Skeletal muscle tissue (tissue), 4 donors: Measurements from ENCODE around the gene KCNAB1. TPM values are rescaled to one million over a fixed set of nuclear protein-coding genes. Genes with fewer than 3 reads are reported as not detected.

ENCODE experiments used
- H3K27ac ChIP-seq: one replicate; pipeline ENCODE4 v1.7.0; 2013; ENCODE audit warnings: mild to moderate bottlenecking, low read depth, low read length, inconsistent platforms
- H3K27me3 ChIP-seq, 3 donors: one replicate each; pipeline ENCODE4 v1.7.0; 2013; ENCODE audit warnings: low read length in 3 of 3; ENCODE audit not compliant: control insufficient read depth in 3 of 3, insufficient read depth in 3 of 3
- H3K36me3 ChIP-seq, 3 donors: one replicate each; pipeline ENCODE4 v1.7.0; 2013; ENCODE audit warnings: low read length in 3 of 3; ENCODE audit not compliant: control insufficient read depth in 3 of 3, insufficient read depth in 3 of 3
- H3K4me1 ChIP-seq, 3 donors: one replicate each; pipeline ENCODE4 v1.7.0; 2013; ENCODE audit warnings: low read length in 3 of 3, mild to moderate bottlenecking in 3 of 3; ENCODE audit not compliant: control insufficient read depth in 3 of 3, insufficient read depth in 3 of 3
- H3K4me3 ChIP-seq, 3 donors: one replicate each; pipeline ENCODE4 v1.7.0; 2013; ENCODE audit warnings: low read length in 3 of 3
- H3K9ac ChIP-seq, 3 donors: one replicate each; pipeline ENCODE4 v1.7.0; 2013; ENCODE audit warnings: low read length in 3 of 3, mild to moderate bottlenecking in 3 of 3, moderate library complexity in 2 of 3, low read depth in 1 of 3
- H3K9me3 ChIP-seq, 3 donors: one replicate each; pipeline ENCODE4 v1.7.0; 2013; ENCODE audit warnings: low read length in 3 of 3; ENCODE audit not compliant: control insufficient read depth in 3 of 3
- total RNA-seq: library from RNA; depleted of rRNA; stranded (reverse); fragments of >200 nt; gene quantifications from one replicate; pipeline ENCODE4 v1.2.3, GENCODE V29; 2014
- donor health status: Osteomylitis.

Gene KCNAB1
- total RNA-seq, 1 donor from 2014 or later, result 4.2 TPM

GRCh38 chr3:156465194-156465593 is 344.8 kb downstream of the KCNAB1 start:
- peaks cover 0 to 13% (median 0%) of the 10 kb centered on the region in 3 donors for H3K4me1 ChIP-seq
- no peak overlapping the region for H3K4me3 ChIP-seq
- no peak overlapping the region for H3K9ac ChIP-seq
- no peaks in the 10 kb centered on the region for H3K9me3 ChIP-seq
- no peaks in the 10 kb centered on the region for H3K36me3 ChIP-seq
- no peak overlapping the region for H3K27ac ChIP-seq
- H3K27me3 ChIP-seq, result no peaks in the 10 kb centered on the region

- Histone ChIP-seq H3K36me3 (no peaks in the 10 kb centered on the region), H3K4me1 (no peaks in the 10 kb centered on the region), H3K9ac (no peak overlapping the region), H3K27me3 (no peaks in the 10 kb centered on the region), H3K27ac (no peak overlapping the region), H3K4me3 (no peak overlapping the region), H3K9me3 (no peaks in the 10 kb centered on the region)
Measured at GRCh38 chr3:156469456-156469855, 349.1 kb downstream of the KCNAB1 start.

GRCh38 chr3:156471431-156471830 is 351.1 kb downstream of the KCNAB1 start:
- Histone ChIP-seq H3K27me3 (no peaks in the 10 kb centered on the region), H3K27ac (no peak overlapping the region), H3K9ac (no peak overlapping the region), H3K36me3 (no peaks in the 10 kb centered on the region), H3K4me1 (no peaks in the 10 kb centered on the region), H3K9me3 (no peaks in the 10 kb centered on the region), H3K4me3 (no peak overlapping the region)

- Histone ChIP-seq H3K36me3 (no peaks in the 10 kb centered on the region), H3K9me3 (no peaks in the 10 kb centered on the region), H3K27ac (no peak overlapping the region), H3K9ac (no peak overlapping the region), H3K4me1 (no peaks in the 10 kb centered on the region), H3K27me3 (no peaks in the 10 kb centered on the region), H3K4me3 (no peak overlapping the region)
Measured at GRCh38 chr3:156472150-156472549, 351.8 kb downstream of the KCNAB1 start.

GRCh38 chr3:156472684-156473083 is 352.3 kb downstream of the KCNAB1 start:
- Histone ChIP-seq H3K36me3 (no peaks in the 10 kb centered on the region), H3K4me1 (no peaks in the 10 kb centered on the region), H3K27ac (no peak overlapping the region), H3K9ac (no peak overlapping the region), H3K27me3 (no peaks in the 10 kb centered on the region), H3K9me3 (no peaks in the 10 kb centered on the region), H3K4me3 (no peak overlapping the region)

- H3K27me3 ChIP-seq, result no peaks in the 10 kb centered on the region
- no peaks in the 10 kb centered on the region for H3K9me3 ChIP-seq
- H3K27ac ChIP-seq, result no peak overlapping the region
- no peak overlapping the region for H3K9ac ChIP-seq
- no peaks in the 10 kb centered on the region for H3K4me1 ChIP-seq
- no peaks in the 10 kb centered on the region for H3K36me3 ChIP-seq
- no peak overlapping the region for H3K4me3 ChIP-seq
Measured at GRCh38 chr3:156473341-156473740, 353.0 kb downstream of the KCNAB1 start.

GRCh38 chr3:156474560-156475389 is 354.4 kb downstream of the KCNAB1 start:
- no peak overlapping the region for H3K4me3 ChIP-seq
- H3K27ac ChIP-seq, result no peak overlapping the region
- H3K9ac ChIP-seq, result no peak overlapping the region
- no peaks in the 10 kb centered on the region for H3K9me3 ChIP-seq
- no peaks in the 10 kb centered on the region for H3K36me3 ChIP-seq
- H3K4me1 ChIP-seq, result no peaks in the 10 kb centered on the region
- H3K27me3 ChIP-seq, result no peaks in the 10 kb centered on the region

GRCh38 chr3:156477323-156477722 is 356.9 kb downstream of the KCNAB1 start:
- H3K9me3 ChIP-seq, result no peaks in the 10 kb centered on the region
- no peak overlapping the region for H3K4me3 ChIP-seq
- H3K36me3 ChIP-seq, result no peaks in the 10 kb centered on the region
- H3K4me1 ChIP-seq, result no peaks in the 10 kb centered on the region
- no peak overlapping the region for H3K27ac ChIP-seq
- no peak overlapping the region for H3K9ac ChIP-seq
- H3K27me3 ChIP-seq, result no peaks in the 10 kb centered on the region

- Histone ChIP-seq H3K9me3 (no peaks in the 10 kb centered on the region), H3K9ac (no peak overlapping the region), H3K4me1 (no peaks in the 10 kb centered on the region), H3K36me3 (no peaks in the 10 kb centered on the region), H3K4me3 (no peak overlapping the region), H3K27ac (no peak overlapping the region), H3K27me3 (no peaks in the 10 kb centered on the region)
Measured at GRCh38 chr3:156478891-156479290, 358.5 kb downstream of the KCNAB1 start.

GRCh38 chr3:156479604-156480003 is 359.2 kb downstream of the KCNAB1 start:
- H3K4me1 ChIP-seq, result no peaks in the 10 kb centered on the region
- no peak overlapping the region for H3K9ac ChIP-seq
- H3K27me3 ChIP-seq, result no peaks in the 10 kb centered on the region
- H3K36me3 ChIP-seq, result no peaks in the 10 kb centered on the region
- H3K27ac ChIP-seq, result no peak overlapping the region
- no peak overlapping the region for H3K4me3 ChIP-seq
- no peaks in the 10 kb centered on the region for H3K9me3 ChIP-seq
